Keratinocyte (primary cell): ENCODE data around the gene DCTPP1. TPM values are rescaled to one million over a fixed set of nuclear protein-coding genes. Genes with fewer than 3 reads are reported as not detected.

ENCODE experiments used
- DNase-seq: peaks from one replicate; pipeline ENCODE4 v3.0.0-alpha.2; 2011; ENCODE audit warnings: low read depth, missing footprints, low spot score
- FAIRE-seq: peaks from 2 replicates; lab custom pipeline; 2011; peaks lifted over from hg19 to GRCh38; lab: Jason Lieb, UNC
- H2AFZ ChIP-seq: 2 replicates; pipeline ENCODE4 v1.6.0; 2012; ENCODE audit warnings: low read length, control low read depth, inconsistent platforms; ENCODE audit not compliant: control insufficient read depth
- H3K27ac ChIP-seq: 2 replicates; pipeline ENCODE4 v1.5.1; 2011; ENCODE audit warnings: low read length; ENCODE audit not compliant: control insufficient read depth, insufficient read depth
- H3K27me3 ChIP-seq: 3 replicates; pipeline ENCODE4 v1.6.0; 2011; ENCODE audit warnings: low read length; ENCODE audit not compliant: control insufficient read depth, insufficient read depth; ENCODE audit errors: extremely low read depth
- H3K36me3 ChIP-seq, 2 experiments: 2 replicates in 1 of 2; 3 replicates in 1 of 2; pipeline ENCODE4 v1.5.1; 2011; ENCODE audit warnings: low read length in 2 of 2, mild to moderate bottlenecking in 1 of 2; ENCODE audit not compliant: control insufficient read depth in 2 of 2, insufficient read depth in 2 of 2; ENCODE audit errors: extremely low read depth in 1 of 2
- H3K4me1 ChIP-seq: 3 replicates; pipeline ENCODE4 v1.5.1; 2011; ENCODE audit warnings: low read length; ENCODE audit not compliant: control insufficient read depth, insufficient read depth; ENCODE audit errors: extremely low read depth
- H3K4me2 ChIP-seq: 3 replicates; pipeline ENCODE4 v1.6.0; 2011; ENCODE audit warnings: low read depth, low read length; ENCODE audit not compliant: control insufficient read depth, insufficient read depth; ENCODE audit errors: extremely low read depth
- H3K4me3 ChIP-seq, 3 experiments: fragments of 200-600 bp in 1 of 3; sonication (generic) in 1 of 3; 2 replicates in 2 of 3; 3 replicates in 1 of 3; pipeline ENCODE4 v1.5.1; 2011 to 2016; ENCODE audit warnings: low read length in 3 of 3, mild to moderate bottlenecking in 3 of 3, control low read depth in 2 of 3, inconsistent platforms in 1 of 3, low read depth in 1 of 3, mixed read lengths in 1 of 3, mixed run types in 1 of 3, moderate library complexity in 1 of 3; ENCODE audit not compliant: control insufficient read depth in 2 of 3, insufficient read depth in 2 of 3; ENCODE audit errors: extremely low read depth in 1 of 3
- H3K79me2 ChIP-seq: 2 replicates; pipeline ENCODE4 v1.6.0; 2012; ENCODE audit warnings: low read length; ENCODE audit not compliant: control insufficient read depth, insufficient read depth
- H3K9ac ChIP-seq: 3 replicates; pipeline ENCODE4 v1.6.0; 2011; ENCODE audit warnings: low read length; ENCODE audit not compliant: control insufficient read depth, insufficient read depth; ENCODE audit errors: extremely low read depth
- H3K9me1 ChIP-seq: 3 replicates; pipeline ENCODE4 v1.6.0; 2011; ENCODE audit warnings: low read length; ENCODE audit not compliant: control insufficient read depth, insufficient read depth; ENCODE audit errors: extremely low read depth
- H3K9me3 ChIP-seq: 2 replicates; pipeline ENCODE4 v1.5.1; 2012; ENCODE audit warnings: low read depth, low read length; ENCODE audit not compliant: control insufficient read depth
- H4K20me1 ChIP-seq: 3 replicates; pipeline ENCODE4 v1.6.0; 2011; ENCODE audit warnings: low read length; ENCODE audit not compliant: control insufficient read depth, insufficient read depth; ENCODE audit errors: extremely low read depth
- CTCF ChIP-seq, 3 experiments: IDR thresholded peaks in 1 of 3; conservative IDR thresholded peaks in 1 of 3; optimal IDR thresholded peaks in 1 of 3; 2 replicates in 2 of 3; 3 replicates in 1 of 3; pipeline versions ENCODE3 to v1.5.1; 2011; ENCODE audit warnings: low read length in 3 of 3, mild to moderate bottlenecking in 3 of 3, moderate library complexity in 2 of 3, control low read depth in 1 of 3, inconsistent platforms in 1 of 3; ENCODE audit not compliant: insufficient read depth in 2 of 3; ENCODE audit errors: extremely low read depth in 1 of 3
- EZH2 ChIP-seq: IDR thresholded peaks from one replicate; pipeline ENCODE4 v1.6.1; 2012; ENCODE audit warnings: inconsistent platforms, mild to moderate bottlenecking, low read length, moderate library complexity
- dilution Hi-C: fragments of 300-500 bp; cut with MboI; formaldehyde crosslinking; loops from one replicate; pipeline ENCODE4 v1.7.0; 2020; ENCODE audit warnings: low sequenced_read_pairs; ENCODE audit not compliant: extremely low pct_ligation_motif_present
- polyA plus RNA-seq, 5 experiments: library from polyadenylated mRNA; depleted of rRNA in 3 of 5; stranded (reverse) in 3 of 5; stranded (forward) in 1 of 5; unstranded in 1 of 5; fragments of >200 nt; gene quantifications; 1 replicate in 1 of 5; 2 replicates in 3 of 5; 3 replicates in 1 of 5; pipeline versions ENCODE4 v1.2.1 to v1.2.3, GENCODE V29; 2011 to 2012; ENCODE audit warnings: missing spikeins in 2 of 5, low read depth in 1 of 5, low replicate concordance in 1 of 5

The DCTPP1 gene
- polyA plus RNA-seq, 1 donor (not counting 4 experiments of a cell fraction or from before 2014, with no cell fraction given), result 95.8 TPM

GRCh38 chr16:30380803-30381208, 49.0 kb downstream of the DCTPP1 start:
- Histone ChIP-seq H3K79me2 (no peaks in the 10 kb centered on the region), H3K36me3 (peaks cover 0 to 2% of the 10 kb centered on the region in 2 experiments), H3K9me3 (no peaks in the 10 kb centered on the region), H3K9me1 (no peaks in the 10 kb centered on the region), H3K9ac (no peak overlapping the region), H4K20me1 (no peaks in the 10 kb centered on the region), H3K27me3 (no peaks in the 10 kb centered on the region), H3K4me1 (peaks cover 9% of the 10 kb centered on the region), H2AFZ (no peak overlapping the region), H3K4me3 (no peak overlapping the region), H3K27ac (no peak overlapping the region), H3K4me2 (no peak overlapping the region)
- FAIRE-seq (no peak), DNase-seq (no peak)
- dilution Hi-C loops, result no loop called here
- TF ChIP-seq EZH2, result no peak
- TF ChIP-seq CTCF (optimal IDR thresholded peaks at IDR 0.05 in 1 of 3, IDR thresholded peaks at IDR 0.05 in 1 of 3, conservative IDR thresholded peaks at IDR 0.05 in 1 of 3; ENCODE audit: extremely low read depth in 1 of 3, insufficient read depth in 2 of 3, low read length in 3 of 3), result no peak

GRCh38 chr16:30380072-30380802, 49.6 kb downstream of the DCTPP1 start:
- Histone ChIP-seq H3K27me3 (no peaks in the 10 kb centered on the region), H2AFZ (no peak overlapping the region), H3K9me3 (no peaks in the 10 kb centered on the region), H3K4me3 (no peak overlapping the region), H3K9me1 (no peaks in the 10 kb centered on the region), H4K20me1 (no peaks in the 10 kb centered on the region), H3K4me1 (peaks cover 9% of the 10 kb centered on the region), H3K27ac (no peak overlapping the region), H3K79me2 (no peaks in the 10 kb centered on the region), H3K4me2 (no peak overlapping the region), H3K9ac (no peak overlapping the region), H3K36me3 (peaks cover 0 to 2% of the 10 kb centered on the region in 2 experiments)
- no peak for FAIRE-seq
- no peak for DNase-seq
- TF ChIP-seq EZH2 (no peak), CTCF (optimal IDR thresholded peaks at IDR 0.05 in 1 of 3, IDR thresholded peaks at IDR 0.05 in 1 of 3, conservative IDR thresholded peaks at IDR 0.05 in 1 of 3; ENCODE audit: extremely low read depth in 1 of 3, insufficient read depth in 2 of 3, low read length in 3 of 3) (no peak)
- dilution Hi-C loops, result no loop called here
